Stimulated activated CD8-positive, alpha-beta memory T cell treated with anti-CD3 and anti-CD28 coated beads, Interleukin-7, amount 100 ng/mL, for 4 hours (primary cell): Measurements from ENCODE around the gene COL2A1.

Experiments used
- DNase-seq, 2 donors: peaks; one replicate each; pipeline ENCODE4 v3.0.0-alpha.2; 2020; ENCODE audit warnings: low read depth in 2 of 2

Gene COL2A1

DNA sequence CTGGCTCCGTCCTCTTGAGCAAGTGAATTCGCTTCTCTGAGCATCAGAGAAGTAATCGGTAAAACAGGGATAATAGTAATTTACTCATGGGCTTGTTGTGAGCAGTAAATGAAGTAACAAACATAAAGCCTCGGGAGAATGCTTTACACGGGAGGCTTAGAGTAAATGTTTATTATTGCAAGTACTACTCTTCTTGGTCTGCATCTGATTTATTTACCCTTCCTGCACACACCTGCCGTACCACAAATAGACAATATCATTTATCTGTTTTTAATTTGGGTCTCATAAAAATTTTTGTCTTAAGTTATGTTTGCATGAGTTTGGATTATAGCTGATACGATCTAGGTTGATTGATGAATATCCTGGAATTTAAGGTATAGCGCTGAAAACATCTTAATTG lies 7.8 kb upstream of the COL2A1 start:
- no peak for DNase-seq

GRCh38 chr12:48010366-48010970 lies 6.2 kb upstream of the COL2A1 start:
- DNase-seq = no peak

- no peak for DNase-seq
Measured at GRCh38 chr12:48009471-48009870, 5.2 kb upstream of the COL2A1 start.

- DNase-seq = no peak
Measured at GRCh38 chr12:48008950-48009349, 4.7 kb upstream of the COL2A1 start.

DNA sequence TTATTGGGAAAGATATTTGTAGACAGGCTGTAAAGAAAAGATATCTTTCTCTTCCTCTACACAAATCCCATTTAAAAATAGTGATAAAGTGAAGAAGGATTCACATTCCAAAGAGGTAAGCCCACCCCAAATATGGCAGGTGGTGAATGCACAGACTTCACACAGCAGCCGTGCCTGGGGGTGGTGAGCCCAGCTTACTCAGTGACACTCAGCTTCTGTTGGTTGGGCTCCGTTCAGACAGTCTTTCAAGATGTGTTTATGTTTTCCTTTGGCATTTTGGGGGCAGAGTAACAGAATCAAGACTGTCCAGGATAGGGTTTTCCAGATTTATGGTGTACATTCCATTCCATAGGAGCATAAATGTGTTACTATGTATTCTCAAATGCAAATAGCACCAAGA lies 4.1 kb upstream of the COL2A1 start:
- no peak for DNase-seq

- no peak for DNase-seq
Measured at GRCh38 chr12:48007206-48007605, 2.9 kb upstream of the COL2A1 start.

GRCh38 chr12:48005750-48006021 lies 1.4 kb upstream of the COL2A1 start:
- DNase-seq = no peak

GRCh38 chr12:48005001-48005749 lies 899 bp upstream of the COL2A1 start:
- DNase-seq = no peak

GRCh38 chr12:48003226-48004052 lies 837 bp downstream of the COL2A1 start:
- DNase-seq = no peak

DNA sequence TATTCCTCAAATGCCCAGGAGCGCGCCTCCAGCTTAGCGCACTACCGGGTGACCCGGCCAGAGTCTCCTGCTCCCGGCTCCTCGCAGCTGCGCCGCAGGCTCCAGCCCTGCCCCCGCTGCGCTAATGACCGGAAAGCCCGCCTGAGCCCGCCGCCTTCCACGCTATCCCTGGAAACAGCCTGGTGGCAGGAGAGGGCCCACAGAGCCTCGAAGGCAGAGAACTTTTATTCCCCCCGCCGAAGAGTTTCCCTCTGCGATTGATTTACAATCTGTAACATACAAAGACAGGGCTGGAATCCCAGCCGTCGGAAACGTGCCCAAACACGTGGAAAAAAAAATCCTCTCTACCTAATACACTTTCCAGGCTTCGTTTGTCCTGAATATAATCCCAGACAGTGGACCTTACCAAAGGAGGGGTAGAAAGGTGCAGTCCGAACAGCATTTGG lies 1.5 kb downstream of the COL2A1 start:
- DNase-seq = no peak

DNA sequence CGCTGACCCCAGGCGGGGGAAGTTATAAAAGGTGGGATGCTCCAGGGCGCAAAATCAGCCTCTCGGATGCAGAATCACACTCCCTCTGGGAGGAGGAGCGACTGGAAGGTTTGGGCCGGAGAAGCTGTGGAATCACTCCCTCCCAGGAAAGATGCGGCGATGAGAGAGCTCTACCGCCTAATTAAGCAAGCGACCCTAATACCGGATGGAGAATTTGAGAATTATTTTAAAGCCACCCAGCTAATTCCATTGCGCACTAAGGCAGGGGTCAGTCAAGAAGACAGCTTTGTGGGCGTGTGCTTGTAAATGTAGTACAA lies 1.9 kb downstream of the COL2A1 start:
- DNase-seq = no peak

GRCh38 chr12:48001505-48002413 lies 2.5 kb downstream of the COL2A1 start:
- no peak for DNase-seq

GRCh38 chr12:48000878-48001504 lies 3.3 kb downstream of the COL2A1 start:
- DNase-seq = no peak

- DNase-seq = no peak
Measured at GRCh38 chr12:47999816-48000215, 4.5 kb downstream of the COL2A1 start.

GRCh38 chr12:47997321-47997720 lies 7.0 kb downstream of the COL2A1 start:
- DNase-seq = no peak

GRCh38 chr12:47995981-47996401 lies 8.3 kb downstream of the COL2A1 start:
- no peak for DNase-seq

DNA sequence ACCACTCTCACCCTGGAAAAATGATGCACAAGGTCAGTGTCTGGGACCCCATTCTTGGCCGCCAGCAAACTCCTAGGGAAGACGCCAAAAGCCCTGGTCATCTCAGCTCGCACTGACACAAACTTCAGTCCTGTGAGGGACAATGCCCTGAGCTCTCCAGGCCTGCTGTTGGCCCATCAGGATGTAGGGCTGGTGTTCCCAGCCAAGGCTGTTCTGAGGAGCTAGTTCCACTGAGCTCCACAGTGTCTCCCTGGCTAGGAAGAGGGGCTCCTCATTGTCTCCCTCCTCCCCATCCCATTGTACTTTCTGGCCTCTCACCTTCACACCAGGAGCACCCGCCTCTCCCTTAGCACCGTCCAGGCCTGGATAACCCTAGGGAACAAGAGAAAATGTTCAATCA lies 10.8 kb downstream of the COL2A1 start:
- DNase-seq = no peak

DNA sequence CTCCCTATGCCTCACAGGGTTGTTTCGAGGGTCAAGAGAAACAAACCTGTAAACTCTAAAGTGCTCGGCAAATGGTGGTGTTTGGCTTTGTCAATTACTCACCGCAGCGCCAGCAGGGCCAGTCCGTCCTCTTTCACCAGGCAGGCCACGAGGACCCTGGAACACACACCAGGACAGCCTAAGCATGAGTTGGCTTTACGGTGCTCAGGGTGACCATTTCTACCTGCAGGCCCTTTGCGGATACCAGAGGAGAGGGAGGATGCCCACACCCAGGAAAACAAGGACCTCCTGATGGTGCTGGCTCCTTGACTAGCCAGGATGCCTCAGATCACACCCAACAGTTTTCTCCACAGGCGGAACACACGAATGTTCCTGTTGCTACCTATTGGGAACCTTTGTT lies 11.5 kb downstream of the COL2A1 start:
- DNase-seq = no peak

DNA sequence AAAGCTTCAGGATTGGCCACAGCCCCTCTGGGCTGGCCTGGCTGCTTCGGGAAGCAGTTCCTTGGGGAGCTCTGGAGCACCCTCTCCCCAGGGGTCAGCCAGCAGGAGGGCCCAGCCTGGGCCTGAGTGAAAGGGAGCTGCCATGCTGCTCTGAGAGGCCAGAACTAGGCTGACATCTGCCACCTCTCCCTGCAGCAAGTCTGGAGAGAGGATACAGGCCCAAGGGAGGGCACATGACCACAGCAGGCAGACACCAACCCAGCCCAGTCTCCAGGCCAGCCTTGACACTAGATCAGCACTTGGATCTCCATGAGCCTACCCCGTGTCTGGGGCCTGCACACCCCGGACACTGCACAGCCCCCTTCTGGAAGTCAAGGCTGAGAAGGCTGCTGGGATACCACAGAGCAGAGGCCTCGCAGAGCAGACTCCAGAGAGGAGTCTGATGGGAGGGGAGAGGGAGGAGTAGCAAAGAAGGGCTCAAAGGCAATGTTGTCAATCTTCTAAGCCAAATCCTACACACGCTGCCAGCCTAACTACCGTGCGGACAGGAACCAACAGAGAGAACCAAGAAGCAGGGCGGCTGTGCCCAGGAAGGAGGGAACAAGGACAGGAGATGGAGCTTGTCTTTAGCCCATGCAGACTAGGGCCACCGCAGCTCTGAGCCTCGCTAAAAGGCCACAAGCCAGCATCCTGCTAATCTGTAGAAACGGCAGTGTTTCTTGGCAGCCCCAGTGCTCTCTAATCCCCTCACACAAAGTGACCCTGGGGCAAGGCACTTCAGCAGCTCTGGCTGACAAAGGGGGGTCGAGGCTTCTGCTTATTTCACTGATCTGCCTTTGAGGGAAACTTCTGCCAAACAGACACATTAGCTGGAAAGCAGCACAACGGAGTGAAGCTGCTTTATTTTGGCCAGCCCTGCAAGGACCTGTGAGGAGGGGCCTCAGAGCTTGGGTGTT lies 12.9 kb downstream of the COL2A1 start:
- DNase-seq = no peak

DNA sequence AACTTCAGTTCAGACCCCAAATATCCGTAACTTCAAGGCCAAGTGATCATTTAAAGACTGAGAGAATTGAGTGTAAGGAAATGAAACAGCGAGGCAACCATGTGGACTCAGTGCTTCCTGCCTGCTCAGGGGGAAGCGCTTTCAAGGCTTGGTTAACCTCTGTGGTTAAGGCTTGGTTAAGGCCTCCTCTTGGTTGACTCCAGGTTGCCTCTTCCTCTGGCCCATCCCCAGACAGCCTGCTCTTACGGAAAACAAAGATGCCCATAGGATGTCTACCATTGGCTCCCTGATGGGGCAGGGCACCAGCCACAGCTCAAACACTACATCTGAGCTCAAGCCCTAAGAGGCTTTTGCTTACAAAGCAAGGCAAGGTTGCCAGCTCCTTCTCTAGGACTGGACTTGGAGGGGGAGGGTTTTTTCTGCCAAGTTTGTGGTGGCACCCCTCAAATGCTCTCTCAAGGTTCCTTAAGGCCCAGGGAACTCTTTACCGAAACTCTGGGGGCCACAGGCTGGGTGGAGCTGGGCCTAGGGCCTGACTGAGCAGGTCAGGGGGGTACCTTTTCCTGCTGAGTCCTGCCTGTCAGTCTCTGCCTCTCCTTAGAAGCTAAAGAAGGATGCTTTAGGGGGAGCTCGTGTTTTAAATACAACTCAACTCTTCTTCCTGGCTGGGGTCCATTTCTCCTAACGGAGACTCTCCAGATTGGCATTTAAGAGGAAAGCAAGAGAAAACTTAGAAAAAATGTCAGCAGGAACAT lies 13.7 kb downstream of the COL2A1 start:
- DNase-seq = peak in 1 of 2 donors; percentile 15
